ENCODE measurements around the gene HOXA13.

DNA sequence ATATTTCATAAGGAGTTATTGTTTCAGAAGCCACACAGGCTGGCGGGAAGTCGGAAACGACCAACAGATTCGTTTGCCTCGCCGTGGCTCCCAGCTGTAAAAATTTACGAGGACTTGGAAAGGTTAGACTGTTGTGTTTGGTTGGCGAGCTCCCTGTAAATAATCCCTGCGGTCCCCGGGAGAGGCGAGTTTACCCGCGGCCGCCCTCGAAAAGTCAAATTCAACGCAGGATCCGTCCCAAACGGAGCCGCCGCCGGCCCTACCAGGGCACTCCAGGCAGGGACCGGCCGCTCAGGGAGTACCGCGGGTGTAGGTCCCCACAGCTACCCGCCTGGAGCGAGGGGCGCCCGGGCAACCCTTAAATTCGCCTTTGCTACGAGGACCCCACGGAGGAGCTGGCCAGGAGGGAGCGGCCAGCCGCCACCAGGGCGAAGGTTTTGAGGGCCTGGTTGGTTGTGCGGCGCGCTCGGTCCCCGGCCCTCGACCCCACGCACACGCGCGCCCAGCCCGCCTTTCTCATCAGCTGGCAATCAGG, 33.8 kb downstream of the HOXA13 start:
- TF ChIP-seq, protein P1, sequence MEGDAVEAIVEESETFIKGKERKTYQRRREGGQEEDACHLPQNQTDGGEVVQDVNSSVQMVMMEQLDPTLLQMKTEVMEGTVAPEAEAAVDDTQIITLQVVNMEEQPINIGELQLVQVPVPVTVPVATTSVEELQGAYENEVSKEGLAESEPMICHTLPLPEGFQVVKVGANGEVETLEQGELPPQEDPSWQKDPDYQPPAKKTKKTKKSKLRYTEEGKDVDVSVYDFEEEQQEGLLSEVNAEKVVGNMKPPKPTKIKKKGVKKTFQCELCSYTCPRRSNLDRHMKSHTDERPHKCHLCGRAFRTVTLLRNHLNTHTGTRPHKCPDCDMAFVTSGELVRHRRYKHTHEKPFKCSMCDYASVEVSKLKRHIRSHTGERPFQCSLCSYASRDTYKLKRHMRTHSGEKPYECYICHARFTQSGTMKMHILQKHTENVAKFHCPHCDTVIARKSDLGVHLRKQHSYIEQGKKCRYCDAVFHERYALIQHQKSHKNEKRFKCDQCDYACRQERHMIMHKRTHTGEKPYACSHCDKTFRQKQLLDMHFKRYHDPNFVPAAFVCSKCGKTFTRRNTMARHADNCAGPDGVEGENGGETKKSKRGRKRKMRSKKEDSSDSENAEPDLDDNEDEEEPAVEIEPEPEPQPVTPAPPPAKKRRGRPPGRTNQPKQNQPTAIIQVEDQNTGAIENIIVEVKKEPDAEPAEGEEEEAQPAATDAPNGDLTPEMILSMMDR (conservative IDR thresholded peaks at IDR 0.05; ENCODE audit: low read length): no peak
- no peak for TF ChIP-seq EZH2phosphoT487 (IDR thresholded peaks at IDR 0.05; ENCODE audit: borderline replicate concordance, low read depth, low read length)

Measured in OCI-LY7 (cell line).